Endothelial cell of umbilical vein (primary cell): ENCODE results near the gene PLEKHH1. TPM values are rescaled to one million over a fixed set of nuclear protein-coding genes. Genes with fewer than 3 reads are reported as not detected.

Experiments used
- BruUV-seq: library from RNA; stranded (reverse); fragments of 400-500 nt; replicated peaks from 2 replicates; lab custom pipeline; 2021; lab: Mats Ljungman, UMichigan
- CTCF ChIA-PET: fragments of 300-600, 350-600 bp; sonication (Branson Sonifier 250); formaldehyde crosslinking; loops from one replicate; lab custom pipeline; 2021; ENCODE audit warnings: antibody characterized with exemption, inconsistent platforms; lab: Charles Lee
- POLR2A ChIA-PET: fragments of 300-600, 350-600 bp; sonication (Branson Sonifier 250); formaldehyde crosslinking; loops from one replicate; lab custom pipeline; 2021; ENCODE audit warnings: antibody characterized with exemption, inconsistent platforms; lab: Charles Lee
- DNase-seq: peaks from one replicate; pipeline ENCODE4 v3.0.0-alpha.2; 2011; ENCODE audit warnings: low read depth, low spot score
- FAIRE-seq: peaks from 2 replicates; lab custom pipeline; 2011; peaks lifted over from hg19 to GRCh38; lab: Jason Lieb, UNC
- H2AFZ ChIP-seq: 2 replicates; pipeline ENCODE4 v1.6.0; 2012; ENCODE audit warnings: low read depth, low read length, control low read depth, inconsistent platforms
- H3K27ac ChIP-seq: 2 replicates; pipeline ENCODE4 v1.5.1; 2011; ENCODE audit warnings: low read depth, mild to moderate bottlenecking, control low read depth, low read length, moderate library complexity; ENCODE audit not compliant: insufficient read depth
- H3K27me3 ChIP-seq, 2 experiments: 2 replicates each; pipeline versions ENCODE4 v1.6.0 to v1.6.1; 2011; ENCODE audit warnings: low read length in 2 of 2, mixed read lengths in 1 of 2; ENCODE audit not compliant: control insufficient read depth in 2 of 2, insufficient read depth in 2 of 2
- H3K36me3 ChIP-seq, 2 experiments: 2 replicates in 1 of 2; 3 replicates in 1 of 2; pipeline ENCODE4 v1.5.1; 2011; ENCODE audit warnings: low read length in 2 of 2, mild to moderate bottlenecking in 1 of 2, moderate library complexity in 1 of 2; ENCODE audit not compliant: control insufficient read depth in 2 of 2, insufficient read depth in 2 of 2; ENCODE audit errors: extremely low read depth in 1 of 2
- H3K4me1 ChIP-seq: 3 replicates; pipeline ENCODE4 v1.5.1; 2011; ENCODE audit warnings: mild to moderate bottlenecking, low read length; ENCODE audit not compliant: control insufficient read depth, insufficient read depth; ENCODE audit errors: extremely low read depth
- H3K4me2 ChIP-seq: 2 replicates; pipeline ENCODE4 v1.6.1; 2011; ENCODE audit warnings: low read length, control low read depth, mixed read lengths; ENCODE audit not compliant: insufficient read depth
- H3K4me3 ChIP-seq, 3 experiments: fragments of 200-600 bp in 1 of 3; sonication (generic), shearing (Covaris generic) in 1 of 3; replicated peaks in 1 of 3; 2 replicates each; pipeline ENCODE4 v1.5.1; 2011 to 2016; ENCODE audit warnings: control low read depth in 3 of 3, low read length in 3 of 3, mild to moderate bottlenecking in 2 of 3, inconsistent platforms in 1 of 3, low read depth in 1 of 3, moderate library complexity in 1 of 3; ENCODE audit not compliant: insufficient read depth in 1 of 3
- H3K79me2 ChIP-seq: 2 replicates; pipeline ENCODE4 v1.6.0; 2012; ENCODE audit warnings: low read length, inconsistent platforms; ENCODE audit not compliant: control insufficient read depth, insufficient read depth
- H3K9ac ChIP-seq: replicated peaks from 2 replicates; pipeline ENCODE3; 2011; ENCODE audit warnings: low read length, control low read depth; ENCODE audit not compliant: insufficient read depth; ENCODE audit errors: extremely low read depth
- H3K9me1 ChIP-seq: replicated peaks from 3 replicates; pipeline ENCODE4 v1.6.0; 2011; ENCODE audit warnings: mild to moderate bottlenecking, low read length; ENCODE audit not compliant: control insufficient read depth, insufficient read depth; ENCODE audit errors: extremely low read depth
- H3K9me3 ChIP-seq: replicated peaks from 2 replicates; pipeline ENCODE4 v1.5.1; 2012; ENCODE audit warnings: low read length, inconsistent platforms; ENCODE audit not compliant: control insufficient read depth, insufficient read depth
- H4K20me1 ChIP-seq: replicated peaks from 2 replicates; pipeline ENCODE3; 2011; ENCODE audit warnings: mild to moderate bottlenecking, low read length; ENCODE audit not compliant: control insufficient read depth, insufficient read depth; ENCODE audit errors: extremely low read depth
- EZH2 ChIP-seq: IDR thresholded peaks from 2 replicates; pipeline ENCODE4 v1.6.1; 2012; ENCODE audit warnings: borderline replicate concordance, low read depth, mild to moderate bottlenecking, moderate library complexity, low read length, inconsistent platforms; ENCODE audit not compliant: severe bottlenecking
- FOS ChIP-seq: IDR thresholded peaks from 2 replicates; pipeline ENCODE4 v1.6.1; 2011; ENCODE audit warnings: mild to moderate bottlenecking, low read length, moderate library complexity, borderline replicate concordance; ENCODE audit not compliant: insufficient read depth
- GATA2 ChIP-seq: IDR thresholded peaks from 2 replicates; pipeline ENCODE4 v1.7.0; 2011; ENCODE audit warnings: low read depth, mild to moderate bottlenecking, moderate library complexity, mixed read lengths, low read length; ENCODE audit not compliant: insufficient read length, insufficient read depth
- JUN ChIP-seq: IDR thresholded peaks from 2 replicates; pipeline ENCODE4 v1.6.1; 2011; ENCODE audit warnings: borderline replicate concordance, low read depth; ENCODE audit not compliant: insufficient read length, insufficient read depth
- MYC ChIP-seq: IDR thresholded peaks from one replicate; pipeline ENCODE4 v1.6.1; 2011; ENCODE audit warnings: mild to moderate bottlenecking, low read depth, low read length
- POLR2A ChIP-seq: IDR thresholded peaks from 2 replicates; pipeline ENCODE4 v1.6.1; 2012; ENCODE audit warnings: low read depth, mild to moderate bottlenecking, control low read depth, low read length
- POLR2AphosphoS5 ChIP-seq: IDR thresholded peaks from 2 replicates; pipeline ENCODE4 v1.6.1; 2012; ENCODE audit warnings: low read depth, mild to moderate bottlenecking, control low read depth, low read length, moderate library complexity; ENCODE audit not compliant: insufficient read depth
- dilution Hi-C: fragments of 300-500 bp; cut with MboI; formaldehyde crosslinking; loops from one replicate; pipeline ENCODE4 v1.15.0; 2019; ENCODE audit warnings: low sequenced_read_pairs; ENCODE audit not compliant: extremely low pct_ligation_motif_present
- intact Hi-C: fragments of 100-400 bp; cut with micrococcal nuclease; formaldehyde crosslinking; loops from one replicate; pipeline ENCODE4 v1.10.0; 2022
- polyA plus RNA-seq, 4 experiments: library from polyadenylated mRNA; depleted of rRNA in 3 of 4; stranded (reverse) in 3 of 4; unstranded in 1 of 4; fragments of >200 nt; gene quantifications; 2 replicates each; pipeline versions ENCODE4 v1.2.1 to v1.2.3, GENCODE V29; 2011 to 2012; ENCODE audit warnings: missing spikeins in 1 of 4
- total RNA-seq: library from RNA; stranded (reverse); gene quantifications from 2 replicates; pipeline ENCODE4 v1.2.3, GENCODE V29; 2021
- TF ChIP-seq, protein P1 (sequence below): IDR thresholded peaks from 2 replicates; pipeline ENCODE4 v1.6.1; 2011; ENCODE audit not compliant: insufficient read depth, insufficient read length
- TF ChIP-seq, protein P2 (sequence below), 2 donors: IDR thresholded peaks; 1 replicate in 1 of 2; 2 replicates in 1 of 2; pipeline ENCODE4 v1.5.1; 2011; ENCODE audit warnings: low read length in 2 of 2, mild to moderate bottlenecking in 2 of 2, moderate library complexity in 2 of 2, control low read depth in 1 of 2, inconsistent platforms in 1 of 2, low read depth in 1 of 2; ENCODE audit not compliant: insufficient read depth in 1 of 2; ENCODE audit errors: extremely low read depth in 1 of 2

The PLEKHH1 gene
- total and polyA plus RNA-seq, 2 donors (not counting 3 experiments of a cell fraction or from before 2014, with no cell fraction given) = 0.17 to 0.71 TPM

DNA sequence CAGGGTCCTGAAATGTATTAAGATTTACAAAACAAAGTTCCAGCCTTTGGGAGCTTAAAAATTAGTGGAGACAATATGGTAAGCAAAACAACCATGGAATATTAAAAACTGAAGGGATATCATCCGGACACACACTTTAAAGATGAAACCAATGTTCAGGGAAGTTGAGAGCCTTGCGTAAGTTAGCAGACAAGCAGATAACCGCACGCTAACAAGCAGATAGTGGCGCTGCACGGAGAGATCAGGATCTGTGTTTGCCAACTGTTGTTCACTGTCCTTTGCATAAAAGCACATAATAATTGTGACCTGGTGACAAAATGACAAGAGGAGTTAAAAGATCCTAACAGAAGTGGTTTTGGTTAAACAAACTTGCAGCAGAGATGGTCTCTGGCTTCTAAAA is 30.2 kb upstream of the PLEKHH1 start:
- POLR2A ChIA-PET = no interaction called here
- DNase-seq (no peak), FAIRE-seq (no peak)
- Histone ChIP-seq H3K4me3 (no peak overlapping the region), H3K4me1 (no peaks in the 10 kb centered on the region), H3K27ac (no peak overlapping the region), H2AFZ (no peak overlapping the region), H3K36me3 (no peaks in the 10 kb centered on the region), H3K9me1 (no peaks in the 10 kb centered on the region), H3K9ac (no peak overlapping the region), H3K4me2 (no peak overlapping the region), H3K9me3 (no peaks in the 10 kb centered on the region), H4K20me1 (no peaks in the 10 kb centered on the region), H3K79me2 (no peaks in the 10 kb centered on the region), H3K27me3 (no peaks in the 10 kb centered on the region)
- intact Hi-C loops (no loop called here), dilution Hi-C loops (no loop called here)
- CTCF ChIA-PET = interaction anchor here (0.7 to 1.5 kb wide), 2 partner anchors 24 to 69 kb away, joined by 3 to 5 read pairs; no protein-coding TSS in a partner anchor
- BruUV-seq = no TSS peak
- TF ChIP-seq POLR2AphosphoS5 (no peak), MYC (no peak), GATA2 (no peak), JUN (no peak), EZH2 (no peak), FOS (no peak), POLR2A (no peak)
- TF ChIP-seq, protein P1, sequence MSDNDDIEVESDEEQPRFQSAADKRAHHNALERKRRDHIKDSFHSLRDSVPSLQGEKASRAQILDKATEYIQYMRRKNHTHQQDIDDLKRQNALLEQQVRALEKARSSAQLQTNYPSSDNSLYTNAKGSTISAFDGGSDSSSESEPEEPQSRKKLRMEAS = no peak
- TF ChIP-seq, protein P2, sequence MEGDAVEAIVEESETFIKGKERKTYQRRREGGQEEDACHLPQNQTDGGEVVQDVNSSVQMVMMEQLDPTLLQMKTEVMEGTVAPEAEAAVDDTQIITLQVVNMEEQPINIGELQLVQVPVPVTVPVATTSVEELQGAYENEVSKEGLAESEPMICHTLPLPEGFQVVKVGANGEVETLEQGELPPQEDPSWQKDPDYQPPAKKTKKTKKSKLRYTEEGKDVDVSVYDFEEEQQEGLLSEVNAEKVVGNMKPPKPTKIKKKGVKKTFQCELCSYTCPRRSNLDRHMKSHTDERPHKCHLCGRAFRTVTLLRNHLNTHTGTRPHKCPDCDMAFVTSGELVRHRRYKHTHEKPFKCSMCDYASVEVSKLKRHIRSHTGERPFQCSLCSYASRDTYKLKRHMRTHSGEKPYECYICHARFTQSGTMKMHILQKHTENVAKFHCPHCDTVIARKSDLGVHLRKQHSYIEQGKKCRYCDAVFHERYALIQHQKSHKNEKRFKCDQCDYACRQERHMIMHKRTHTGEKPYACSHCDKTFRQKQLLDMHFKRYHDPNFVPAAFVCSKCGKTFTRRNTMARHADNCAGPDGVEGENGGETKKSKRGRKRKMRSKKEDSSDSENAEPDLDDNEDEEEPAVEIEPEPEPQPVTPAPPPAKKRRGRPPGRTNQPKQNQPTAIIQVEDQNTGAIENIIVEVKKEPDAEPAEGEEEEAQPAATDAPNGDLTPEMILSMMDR (IDR thresholded peaks at IDR 0.05; ENCODE audit: extremely low read depth in 1 of 2, insufficient read depth in 1 of 2, low read depth in 1 of 2, low read length in 2 of 2) = no peak
